ENCODE data around the gene CMTR2.
A peak's percentile ranks its signal among the peaks of the same experiment; 100 is the strongest.

Gene CMTR2

DNA sequence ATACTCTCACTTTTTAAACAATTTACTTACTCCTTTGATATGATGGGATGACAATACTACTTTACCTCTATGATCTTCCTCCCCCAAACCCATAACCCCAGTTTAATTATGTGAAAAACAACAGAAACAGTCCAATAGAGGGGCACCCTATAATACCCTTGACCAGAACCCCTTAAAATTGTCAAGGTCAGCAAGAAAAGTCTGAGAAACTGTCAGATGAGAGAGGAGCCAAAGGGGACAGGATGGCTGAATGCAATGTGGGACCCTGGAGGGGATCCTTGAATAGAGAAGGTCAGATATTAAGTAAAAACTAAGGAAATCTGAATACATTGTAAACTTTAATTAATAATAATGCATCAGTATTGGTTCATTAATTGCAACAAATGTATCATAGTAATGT, 42.9 kb downstream of the CMTR2 start:
- H3K27ac ChIP-seq = no peak overlapping the region
- H3K4me2 ChIP-seq = no peak overlapping the region
- H3K27me3 ChIP-seq = no peaks in the 10 kb centered on the region
- no peaks in the 10 kb centered on the region for H3K36me3 ChIP-seq
- H3K4me3 ChIP-seq = no peak overlapping the region
- H4K20me1 ChIP-seq = no peaks in the 10 kb centered on the region
- TF ChIP-seq Cebpa-rat (IDR thresholded peaks at IDR 0.05) = no peak
- peaks cover 0 to 19% (median 0%) of the 10 kb centered on the region in 11 experiments; a peak in 2 of 22 replicates for H3K9me3 ChIP-seq (replicated peaks in 1 of 11)
- peaks cover 11 to 35% (median 16%) of the 10 kb centered on the region in 10 experiments; a peak in 18 of 20 replicates for H3K4me1 ChIP-seq
- H3K9ac ChIP-seq = no peak overlapping the region

DNA sequence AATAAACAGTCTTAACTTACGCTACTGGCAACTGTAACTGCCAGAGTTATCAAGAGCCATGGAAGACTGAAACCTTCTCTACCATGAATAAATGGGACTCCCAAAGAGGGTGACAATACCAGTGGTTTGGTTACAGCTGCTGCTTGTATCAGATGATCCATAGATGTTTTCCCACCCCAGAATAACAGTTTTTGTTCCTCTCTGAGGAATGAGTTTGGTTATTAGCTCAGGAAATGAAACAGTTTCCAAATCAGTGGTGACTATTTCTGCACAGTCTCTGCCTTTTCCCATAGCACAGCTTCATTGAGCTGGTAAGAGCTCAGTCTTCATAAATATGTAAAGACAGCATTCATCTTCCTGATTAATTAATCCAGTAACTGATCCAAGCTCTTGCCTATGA, 44.7 kb downstream of the CMTR2 start:
- TF ChIP-seq Cebpa-rat (IDR thresholded peaks at IDR 0.05) = no peak
- Histone ChIP-seq H3K9me3 (replicated peaks in 1 of 11) (0 out of 22 replicates have a peak, but pooled peaks cover 0 to 15% (median 0%) of the 10 kb centered on the region in 11 experiments), H3K4me3 (no peak overlapping the region), H3K4me1 (peaks cover 11 to 30% (median 16%) of the 10 kb centered on the region in 10 experiments; a peak in 18 of 20 replicates), H3K27me3 (no peaks in the 10 kb centered on the region), H3K9ac (no peak overlapping the region), H4K20me1 (no peaks in the 10 kb centered on the region), H3K36me3 (no peaks in the 10 kb centered on the region), H3K27ac (no peak overlapping the region), H3K4me2 (0 out of 22 replicates have a peak overlapping the region, but pooled peaks of 1 of the 11 experiments have one; percentile 15)

GRCh38 chr16:71242601-71243000, 46.6 kb downstream of the CMTR2 start:
- Histone ChIP-seq H4K20me1 (no peaks in the 10 kb centered on the region), H3K9ac (no peak overlapping the region), H3K27me3 (no peaks in the 10 kb centered on the region), H3K9me3 (replicated peaks in 1 of 11) (peaks cover 0 to 13% (median 2%) of the 10 kb centered on the region in 11 experiments; a peak in 5 of 22 replicates), H3K27ac (no peak overlapping the region), H3K4me2 (peak overlapping the region; percentile 19 to 55 (median 44)), H3K4me1 (peaks cover 11 to 30% (median 15%) of the 10 kb centered on the region in 10 experiments; a peak in 18 of 20 replicates), H3K36me3 (no peaks in the 10 kb centered on the region), H3K4me3 (no peak overlapping the region)
- no peak for TF ChIP-seq Cebpa-rat (IDR thresholded peaks at IDR 0.05)

DNA sequence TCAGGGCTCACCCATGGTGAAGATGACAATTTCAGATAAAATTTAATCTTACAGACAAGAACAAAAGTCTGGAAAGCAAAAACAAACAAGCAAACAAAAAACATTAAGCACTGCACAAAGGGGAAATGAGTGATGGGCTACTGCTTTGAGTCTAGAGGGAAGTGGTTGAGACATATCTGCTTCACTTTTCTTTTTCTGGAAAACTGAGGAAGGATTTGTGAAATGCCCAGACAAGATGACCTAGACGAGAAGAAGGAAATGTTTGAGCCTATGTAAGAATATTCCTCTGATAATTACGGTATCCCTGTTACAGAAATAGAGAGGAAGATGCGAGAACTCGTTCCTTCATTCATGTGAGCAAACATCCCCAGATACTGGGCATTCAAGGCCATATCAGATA, 47.2 kb downstream of the CMTR2 start:
- peaks cover 2 to 13% (median 8%) of the 10 kb centered on the region in 11 experiments; a peak in 18 of 22 replicates for H3K9me3 ChIP-seq (replicated peaks in 1 of 11)
- H3K27me3 ChIP-seq = no peaks in the 10 kb centered on the region
- H3K4me3 ChIP-seq = no peak overlapping the region
- peaks cover 11 to 30% (median 15%) of the 10 kb centered on the region in 10 experiments; a peak in 18 of 20 replicates for H3K4me1 ChIP-seq
- H4K20me1 ChIP-seq = no peaks in the 10 kb centered on the region
- H3K27ac ChIP-seq = no peak overlapping the region
- peak overlapping the region; percentile 19 to 55 (median 44); a peak in 16 of 22 replicates for H3K4me2 ChIP-seq
- no peaks in the 10 kb centered on the region for H3K36me3 ChIP-seq
- TF ChIP-seq Cebpa-rat (IDR thresholded peaks at IDR 0.05) = no peak
- H3K9ac ChIP-seq = no peak overlapping the region
